GM12878 (cell line): Measurements from ENCODE around the gene ADAMTSL4. TPM values are rescaled to one million over a fixed set of nuclear protein-coding genes. Genes with fewer than 3 reads are reported as not detected.

Experiments
- ATAC-seq: fragments of 200-7000 bp; cut with Tn5 transposase; 3 replicates; pipeline ENCODE4 v1.9.1; 2020; ENCODE audit warnings: mild to moderate bottlenecking, moderate library complexity
- BruUV-seq: library from RNA; stranded (reverse); fragments of 400-500 nt; replicated peaks from 2 replicates; lab custom pipeline; 2021; lab: Mats Ljungman, UMichigan
- CTCF ChIA-PET: fragments of 300-600 bp; sonication (Branson Sonifier 250); formaldehyde crosslinking; extraction: SDS; loops from one replicate; lab custom pipeline; 2021; ENCODE audit warnings: inconsistent platforms; lab: Yijun Ruan, JAX
- POLR2A ChIA-PET: fragments of 350-600 bp; formaldehyde crosslinking; extraction: SDS; loops from one replicate; lab custom pipeline; 2021; ENCODE audit warnings: inconsistent platforms; lab: Charles Lee
- RAD21 ChIA-PET: fragments of 300-600 bp; sonication (Branson Sonifier 250); formaldehyde crosslinking; loops from one replicate; lab custom pipeline; 2023; ENCODE audit warnings: antibody characterized with exemption; ENCODE audit not compliant: unreplicated experiment; lab: Charles Lee
- SMC1A ChIA-PET: fragments of 300-600 bp; sonication (Branson Sonifier 250); formaldehyde crosslinking; loops from one replicate; lab custom pipeline; 2023; ENCODE audit not compliant: unreplicated experiment, uncharacterized antibody; lab: Charles Lee
- DNase-seq: peaks from one replicate; pipeline ENCODE4 v3.0.0-alpha.2; 2011; ENCODE audit warnings: low read depth, low spot score
- FAIRE-seq: peaks from 3 replicates; lab custom pipeline; 2011; peaks lifted over from hg19 to GRCh38; lab: Jason Lieb, UNC
- H2AFZ ChIP-seq: 2 replicates; pipeline ENCODE4 v1.6.0; 2011; ENCODE audit warnings: low read depth, low read length, control low read depth; ENCODE audit not compliant: control insufficient read depth
- H3K27ac ChIP-seq: 2 replicates; pipeline ENCODE4 v1.5.1; 2011; ENCODE audit warnings: control low read depth; ENCODE audit not compliant: control insufficient read depth, insufficient read depth
- H3K27me3 ChIP-seq, 2 experiments: replicated peaks in 1 of 2; 2 replicates each; pipeline versions ENCODE4 v1.6.0 to v1.6.1; 2011; ENCODE audit warnings: low read length in 1 of 2; ENCODE audit not compliant: control insufficient read depth in 2 of 2, insufficient read depth in 2 of 2
- H3K36me3 ChIP-seq, 2 experiments: 2 replicates each; pipeline ENCODE4 v1.5.1; 2011; ENCODE audit warnings: low read length in 1 of 2; ENCODE audit not compliant: control insufficient read depth in 2 of 2, insufficient read depth in 2 of 2
- H3K4me1 ChIP-seq: 2 replicates; pipeline ENCODE4 v1.6.1; 2011; ENCODE audit warnings: mild to moderate bottlenecking, low read length, moderate library complexity, mixed read lengths; ENCODE audit not compliant: control insufficient read depth, insufficient read depth
- H3K4me2 ChIP-seq: 2 replicates; pipeline ENCODE4 v1.6.0; 2011; ENCODE audit warnings: control low read depth; ENCODE audit not compliant: control insufficient read depth, insufficient read depth
- H3K4me3 ChIP-seq: fragments of 200-600 bp; sonication (generic); 2 replicates; pipeline ENCODE4 v1.5.1; 2016
- H3K79me2 ChIP-seq: 2 replicates; pipeline ENCODE4 v1.6.0; 2011; ENCODE audit warnings: low read length; ENCODE audit not compliant: control insufficient read depth, insufficient read depth
- H3K9ac ChIP-seq: 2 replicates; pipeline ENCODE4 v1.8.0; 2011; ENCODE audit warnings: low read length, control low read depth, mixed read lengths; ENCODE audit not compliant: control insufficient read depth, insufficient read depth
- H3K9me3 ChIP-seq: replicated peaks from 3 replicates; pipeline ENCODE4 v1.5.1; 2011; ENCODE audit warnings: mild to moderate bottlenecking, low read length; ENCODE audit not compliant: control insufficient read depth, insufficient read depth
- H4K20me1 ChIP-seq: 2 replicates; pipeline ENCODE4 v1.6.0; 2011; ENCODE audit not compliant: control insufficient read depth, insufficient read depth
- BRCA1 ChIP-seq: IDR thresholded peaks from 2 replicates; pipeline ENCODE4 v1.6.1; 2011; ENCODE audit warnings: low read depth, low read length, improper control_type of control experiment
- CHD1 ChIP-seq: IDR thresholded peaks from 2 replicates; pipeline ENCODE4 v1.6.1; 2012; ENCODE audit warnings: low read depth, low read length, improper control_type of control experiment
- KAT2A ChIP-seq: conservative IDR thresholded peaks from 2 replicates; pipeline ENCODE4 v1.6.1; 2011; ENCODE audit warnings: low read depth, low read length; ENCODE audit not compliant: control insufficient read depth
- MYC ChIP-seq: IDR thresholded peaks from 2 replicates; pipeline ENCODE4 v1.6.1; 2011; ENCODE audit warnings: mild to moderate bottlenecking, low read length, moderate library complexity, inconsistent platforms; ENCODE audit not compliant: insufficient read depth, insufficient replicate concordance, insufficient read length, severe bottlenecking
- SP1 ChIP-seq: IDR thresholded peaks from one replicate; pipeline ENCODE4 v1.6.1; 2011; ENCODE audit warnings: low read depth, low read length
- SPI1 ChIP-seq: IDR thresholded peaks from 2 replicates; pipeline ENCODE4 v1.6.1; 2011; ENCODE audit warnings: low read depth, mild to moderate bottlenecking, low read length, moderate library complexity, borderline replicate concordance; ENCODE audit not compliant: insufficient read depth
- TARDBP ChIP-seq: IDR thresholded peaks from 2 replicates; pipeline ENCODE4 v1.6.1; 2016; ENCODE audit warnings: borderline replicate concordance
- ZNF207 ChIP-seq: fragments of 450-650 bp; IDR thresholded peaks from 2 replicates; pipeline ENCODE4 v1.6.1; 2014; ENCODE audit warnings: antibody characterized with exemption, mild to moderate bottlenecking, borderline replicate concordance
- ZNF622 ChIP-seq: fragments of 450-650 bp; IDR thresholded peaks from 2 replicates; pipeline ENCODE4 v1.6.1; 2017; ENCODE audit warnings: mild to moderate bottlenecking, inconsistent platforms
- WGBS: methylation state at CpG from one replicate; pipeline ENCODE4 v1.1.6; 2016; ENCODE audit warnings: low lambda C conversion rate; ENCODE audit not compliant: insufficient replicate concordance, insufficient coverage; ENCODE audit errors: missing lambda C conversion rate; 5-methylcytosine and 5-hydroxymethylcytosine counted together
- in situ Hi-C: fragments of 300-500 bp; cut with MboI; formaldehyde crosslinking; loops from 9 replicates; pipeline ENCODE4 v1.14.3; 2018; ENCODE audit warnings: mixed read lengths
- intact Hi-C: fragments of 100-400 bp; cut with micrococcal nuclease; formaldehyde crosslinking; loops from one replicate; pipeline ENCODE4 v1.14.2; 2022; ENCODE audit not compliant: unreplicated experiment
- polyA plus RNA-seq, 11 experiments: library from polyadenylated mRNA; depleted of rRNA in 4 of 11; unstranded in 6 of 11; stranded (reverse) in 5 of 11; fragments of >200 nt; fragmentation: Nextera tagmentation in 4 of 11; fragmentation: Illumina TruSeq in 1 of 11; extraction: Ambion mirVana in 4 of 11; extraction: Trizol in 1 of 11; gene quantifications; 1 replicate in 1 of 11; 2 replicates in 10 of 11; pipeline versions ENCODE4 v1.2.1 to v1.2.3, GENCODE V29; 2011 to 2016; ENCODE audit warnings: inconsistent platforms in 2 of 11, missing spikeins in 2 of 11, low read depth in 1 of 11
- total RNA-seq, 4 experiments: library from RNA; depleted of rRNA in 3 of 4; stranded (reverse); fragments of >200 nt in 3 of 4; fragmentation: Illumina TruSeq in 1 of 4; extraction: Trizol in 1 of 4; gene quantifications; 2 replicates each; pipeline versions ENCODE4 v1.2.1 to v1.2.3, GENCODE V29; 2013 to 2021
- TF ChIP-seq, protein P1 (sequence below): fragments of 450-650 bp; formaldehyde crosslinking; IDR thresholded peaks from 2 replicates; pipeline ENCODE4 v1.4.0; 2022; ENCODE audit warnings: mild to moderate bottlenecking, moderate library complexity
- TF ChIP-seq, protein P2 (sequence below): fragments of 450-650 bp; IDR thresholded peaks from 2 replicates; pipeline ENCODE4 v1.6.1; 2017; ENCODE audit warnings: mild to moderate bottlenecking, moderate library complexity
- TF ChIP-seq, protein P3 (sequence below): fragments of 450-650 bp; IDR thresholded peaks from 2 replicates; pipeline ENCODE4 v1.6.1; 2017; ENCODE audit warnings: mild to moderate bottlenecking, low read depth, inconsistent platforms; ENCODE audit not compliant: poor library complexity, severe bottlenecking

Gene ADAMTSL4
- total and polyA plus RNA-seq, 10 of the 15 experiments (the other 5 are each of a cell fraction or from before 2014, with no cell fraction given): 0.04 to 0.15 (median 0.05) TPM; not detected in 5

DNA sequence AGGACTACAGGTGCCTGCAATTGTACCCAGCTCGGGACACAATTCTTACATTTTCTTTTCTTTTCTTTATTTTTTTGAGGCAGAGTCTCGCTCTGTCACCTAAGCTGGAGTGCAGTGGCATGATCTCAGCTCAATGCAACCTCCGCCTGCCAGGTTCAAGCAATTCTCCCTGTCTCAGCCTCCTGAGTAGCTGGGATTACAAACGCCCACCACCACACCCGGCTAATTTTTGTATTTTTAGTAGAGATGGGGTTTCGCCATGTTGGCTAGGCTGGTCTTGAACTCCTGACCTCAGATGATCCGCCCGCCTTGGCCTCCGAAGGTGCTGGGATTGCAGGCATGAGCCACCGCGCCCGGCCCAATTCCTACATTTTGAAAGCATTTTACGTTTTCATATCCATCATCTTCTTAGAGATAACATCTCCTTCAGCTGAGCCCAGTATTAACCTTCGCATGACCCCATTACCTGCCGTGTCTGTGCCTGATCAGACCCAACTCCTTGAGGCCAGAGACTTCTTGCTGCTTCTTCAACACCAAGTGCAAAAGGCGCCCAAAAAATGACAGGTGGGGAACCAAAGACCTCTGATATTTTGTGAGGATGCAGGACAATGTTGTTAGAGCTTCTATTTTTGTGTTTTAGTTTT lies 2.8 kb upstream of the ADAMTSL4 start (continued):
- TF ChIP-seq, protein P1, sequence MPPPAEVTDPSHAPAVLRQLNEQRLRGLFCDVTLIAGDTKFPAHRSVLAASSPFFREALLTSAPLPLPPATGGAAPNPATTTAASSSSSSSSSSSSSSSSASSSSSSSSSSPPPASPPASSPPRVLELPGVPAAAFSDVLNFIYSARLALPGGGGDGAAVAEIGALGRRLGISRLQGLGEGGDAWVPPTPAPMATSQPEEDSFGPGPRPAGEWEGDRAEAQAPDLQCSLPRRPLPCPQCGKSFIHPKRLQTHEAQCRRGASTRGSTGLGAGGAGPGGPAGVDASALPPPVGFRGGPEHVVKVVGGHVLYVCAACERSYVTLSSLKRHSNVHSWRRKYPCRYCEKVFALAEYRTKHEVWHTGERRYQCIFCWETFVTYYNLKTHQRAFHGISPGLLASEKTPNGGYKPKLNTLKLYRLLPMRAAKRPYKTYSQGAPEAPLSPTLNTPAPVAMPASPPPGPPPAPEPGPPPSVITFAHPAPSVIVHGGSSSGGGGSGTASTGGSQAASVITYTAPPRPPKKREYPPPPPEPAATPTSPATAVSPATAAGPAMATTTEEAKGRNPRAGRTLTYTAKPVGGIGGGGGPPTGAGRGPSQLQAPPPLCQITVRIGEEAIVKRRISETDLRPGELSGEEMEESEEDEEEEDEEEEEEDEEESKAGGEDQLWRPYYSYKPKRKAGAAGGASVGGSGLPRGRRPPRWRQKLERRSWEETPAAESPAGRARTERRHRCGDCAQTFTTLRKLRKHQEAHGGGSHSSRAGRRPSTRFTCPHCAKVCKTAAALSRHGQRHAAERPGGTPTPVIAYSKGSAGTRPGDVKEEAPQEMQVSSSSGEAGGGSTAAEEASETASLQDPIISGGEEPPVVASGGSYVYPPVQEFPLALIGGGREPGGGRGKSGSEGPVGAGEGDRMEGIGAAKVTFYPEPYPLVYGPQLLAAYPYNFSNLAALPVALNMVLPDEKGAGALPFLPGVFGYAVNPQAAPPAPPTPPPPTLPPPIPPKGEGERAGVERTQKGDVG (CRISPR knock-in tag): no peak
- no peak for TF ChIP-seq SPI1

DNA sequence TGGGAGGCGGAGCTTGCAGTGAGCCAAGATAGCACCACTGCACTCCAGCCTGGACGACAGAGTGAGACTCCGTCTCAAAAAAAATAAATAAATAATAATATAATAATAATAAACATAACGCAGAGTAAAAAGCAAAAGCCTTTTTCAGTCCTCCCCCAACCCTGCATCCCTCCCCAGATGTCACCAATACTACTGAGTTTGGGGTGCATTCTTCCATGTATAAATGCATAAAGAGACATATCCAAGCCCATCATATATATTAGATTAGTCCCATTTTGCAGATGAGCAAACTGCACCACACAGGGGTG lies 930 bp upstream of the ADAMTSL4 start:
- in situ Hi-C loops: no loop called here
- Histone ChIP-seq H3K9ac (no peak overlapping the region), H3K79me2 (no peaks in the 10 kb centered on the region), H3K27me3 (no peaks in the 10 kb centered on the region; a peak in 1 of 4 replicates), H3K4me1 (peaks cover 3% of the 10 kb centered on the region; the same call in 1 of the 2 replicates), H4K20me1 (no peaks in the 10 kb centered on the region), H3K36me3 (no peaks in the 10 kb centered on the region), H3K4me2 (peak overlapping the region; percentile 88), H3K27ac (no peak overlapping the region), H3K9me3 (no peaks in the 10 kb centered on the region), H2AFZ (peak overlapping the region; percentile 48), H3K4me3 (peak overlapping the region; percentile 65; the same call in 1 of the 2 replicates)
- BruUV-seq: no TSS peak
- WGBS: 83% methylated on average over 4 of the region's 4 CpGs
- ChIA-PET POLR2A (interaction anchor here (1.1 kb wide), 1 partner anchor 10 kb away, joined by 3 read pairs; no protein-coding TSS in a partner anchor), RAD21 (no interaction called here), SMC1A (interaction anchor here (0.7 to 1.4 kb wide), 4 partner anchors 12 to 278 kb away, joined by 3 to 7 read pairs (median 3); partner anchors contain the start of gene FALEC), CTCF (interaction anchor here (0.9 to 1.3 kb wide), 3 partner anchors 11 to 127 kb away, joined by 3 read pairs; no protein-coding TSS in a partner anchor)
- no peak for ATAC-seq
- no peak for FAIRE-seq
- DNase-seq: no peak
- intact Hi-C loops: no loop called here
- TF ChIP-seq KAT2A: no peak
- TF ChIP-seq MYC: no peak
- TF ChIP-seq, protein P2, sequence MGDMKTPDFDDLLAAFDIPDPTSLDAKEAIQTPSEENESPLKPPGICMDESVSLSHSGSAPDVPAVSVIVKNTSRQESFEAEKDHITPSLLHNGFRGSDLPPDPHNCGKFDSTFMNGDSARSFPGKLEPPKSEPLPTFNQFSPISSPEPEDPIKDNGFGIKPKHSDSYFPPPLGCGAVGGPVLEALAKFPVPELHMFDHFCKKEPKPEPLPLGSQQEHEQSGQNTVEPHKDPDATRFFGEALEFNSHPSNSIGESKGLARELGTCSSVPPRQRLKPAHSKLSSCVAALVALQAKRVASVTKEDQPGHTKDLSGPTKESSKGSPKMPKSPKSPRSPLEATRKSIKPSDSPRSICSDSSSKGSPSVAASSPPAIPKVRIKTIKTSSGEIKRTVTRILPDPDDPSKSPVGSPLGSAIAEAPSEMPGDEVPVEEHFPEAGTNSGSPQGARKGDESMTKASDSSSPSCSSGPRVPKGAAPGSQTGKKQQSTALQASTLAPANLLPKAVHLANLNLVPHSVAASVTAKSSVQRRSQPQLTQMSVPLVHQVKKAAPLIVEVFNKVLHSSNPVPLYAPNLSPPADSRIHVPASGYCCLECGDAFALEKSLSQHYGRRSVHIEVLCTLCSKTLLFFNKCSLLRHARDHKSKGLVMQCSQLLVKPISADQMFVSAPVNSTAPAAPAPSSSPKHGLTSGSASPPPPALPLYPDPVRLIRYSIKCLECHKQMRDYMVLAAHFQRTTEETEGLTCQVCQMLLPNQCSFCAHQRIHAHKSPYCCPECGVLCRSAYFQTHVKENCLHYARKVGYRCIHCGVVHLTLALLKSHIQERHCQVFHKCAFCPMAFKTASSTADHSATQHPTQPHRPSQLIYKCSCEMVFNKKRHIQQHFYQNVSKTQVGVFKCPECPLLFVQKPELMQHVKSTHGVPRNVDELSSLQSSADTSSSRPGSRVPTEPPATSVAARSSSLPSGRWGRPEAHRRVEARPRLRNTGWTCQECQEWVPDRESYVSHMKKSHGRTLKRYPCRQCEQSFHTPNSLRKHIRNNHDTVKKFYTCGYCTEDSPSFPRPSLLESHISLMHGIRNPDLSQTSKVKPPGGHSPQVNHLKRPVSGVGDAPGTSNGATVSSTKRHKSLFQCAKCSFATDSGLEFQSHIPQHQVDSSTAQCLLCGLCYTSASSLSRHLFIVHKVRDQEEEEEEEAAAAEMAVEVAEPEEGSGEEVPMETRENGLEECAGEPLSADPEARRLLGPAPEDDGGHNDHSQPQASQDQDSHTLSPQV: no peak
- no peak for TF ChIP-seq ZNF622
- TF ChIP-seq SP1: no peak
- no peak for TF ChIP-seq ZNF207
- TF ChIP-seq CHD1: no peak
- TF ChIP-seq TARDBP: no peak
- no peak for TF ChIP-seq BRCA1
- TF ChIP-seq, protein P3, sequence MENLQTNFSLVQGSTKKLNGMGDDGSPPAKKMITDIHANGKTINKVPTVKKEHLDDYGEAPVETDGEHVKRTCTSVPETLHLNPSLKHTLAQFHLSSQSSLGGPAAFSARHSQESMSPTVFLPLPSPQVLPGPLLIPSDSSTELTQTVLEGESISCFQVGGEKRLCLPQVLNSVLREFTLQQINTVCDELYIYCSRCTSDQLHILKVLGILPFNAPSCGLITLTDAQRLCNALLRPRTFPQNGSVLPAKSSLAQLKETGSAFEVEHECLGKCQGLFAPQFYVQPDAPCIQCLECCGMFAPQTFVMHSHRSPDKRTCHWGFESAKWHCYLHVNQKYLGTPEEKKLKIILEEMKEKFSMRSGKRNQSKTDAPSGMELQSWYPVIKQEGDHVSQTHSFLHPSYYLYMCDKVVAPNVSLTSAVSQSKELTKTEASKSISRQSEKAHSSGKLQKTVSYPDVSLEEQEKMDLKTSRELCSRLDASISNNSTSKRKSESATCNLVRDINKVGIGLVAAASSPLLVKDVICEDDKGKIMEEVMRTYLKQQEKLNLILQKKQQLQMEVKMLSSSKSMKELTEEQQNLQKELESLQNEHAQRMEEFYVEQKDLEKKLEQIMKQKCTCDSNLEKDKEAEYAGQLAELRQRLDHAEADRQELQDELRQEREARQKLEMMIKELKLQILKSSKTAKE: no peak
